Endothelial cell (in vitro differentiated cells): ENCODE measurements around the gene CBR3. TPM values are rescaled to one million over a fixed set of nuclear protein-coding genes. Genes with fewer than 3 reads are reported as not detected.
"Not testable (repeated sequence)": the region's sequence is repeated elsewhere in the genome, so short reads cannot be mapped to it uniquely, and the experiment has no call there.

Source experiments
- DNase-seq: peaks from one replicate; pipeline ENCODE4 v3.0.0; 2021; ENCODE audit warnings: low spot score
- H3K27ac Mint-ChIP-seq: one replicate; pipeline ENCODE4 v1.8.0; 2021; ENCODE audit warnings: mixed read lengths, inconsistent platforms; ENCODE audit not compliant: unreplicated experiment
- H3K27me3 Mint-ChIP-seq: one replicate; pipeline ENCODE4 v1.8.0; 2021; ENCODE audit warnings: mild to moderate bottlenecking, moderate library complexity, mixed read lengths, inconsistent platforms; ENCODE audit not compliant: unreplicated experiment
- H3K36me3 Mint-ChIP-seq: one replicate; pipeline ENCODE4 v1.8.0; 2021; ENCODE audit warnings: mild to moderate bottlenecking, low read depth, mixed read lengths, inconsistent platforms; ENCODE audit not compliant: unreplicated experiment
- H3K4me1 Mint-ChIP-seq: one replicate; pipeline ENCODE4 v1.8.0; 2021; ENCODE audit warnings: mild to moderate bottlenecking, mixed read lengths, inconsistent platforms; ENCODE audit not compliant: unreplicated experiment
- H3K4me3 Mint-ChIP-seq: one replicate; pipeline ENCODE4 v1.8.0; 2021; ENCODE audit warnings: mild to moderate bottlenecking, mixed read lengths, inconsistent platforms; ENCODE audit not compliant: unreplicated experiment
- H3K9me3 Mint-ChIP-seq: one replicate; pipeline ENCODE4 v1.8.0; 2021; ENCODE audit warnings: mixed read lengths, inconsistent platforms; ENCODE audit not compliant: unreplicated experiment
- CTCF ChIP-seq: fragments of 200-600 bp; sonication (generic); IDR thresholded peaks from one replicate; pipeline ENCODE4 v1.5.0; 2021; ENCODE audit warnings: antibody characterized with exemption; ENCODE audit not compliant: unreplicated experiment
- total RNA-seq: library from RNA; stranded (reverse); fragmentation: NEBNext Ultra II Directional; extraction: Animal tissue kit (Norgen Biotek cat#: 25700); gene quantifications from one replicate; pipeline ENCODE4 v1.2.1, GENCODE V29; 2021; ENCODE audit not compliant: unreplicated experiment

The CBR3 gene
- total RNA-seq, 1 donor from 2014 or later: 0.38 TPM

GRCh38 chr21:36126621-36127110 is 8.2 kb upstream of the CBR3 start:
- Mint-ChIP-seq H3K9me3 (no peaks in the 10 kb centered on the region), H3K27me3 (peaks cover 2% of the 10 kb centered on the region), H3K4me1 (peaks cover 7% of the 10 kb centered on the region), H3K27ac (no peak overlapping the region), H3K4me3 (no peak overlapping the region), H3K36me3 (no peaks in the 10 kb centered on the region)
- DNase-seq: no peak
- TF ChIP-seq CTCF: no peak

DNA sequence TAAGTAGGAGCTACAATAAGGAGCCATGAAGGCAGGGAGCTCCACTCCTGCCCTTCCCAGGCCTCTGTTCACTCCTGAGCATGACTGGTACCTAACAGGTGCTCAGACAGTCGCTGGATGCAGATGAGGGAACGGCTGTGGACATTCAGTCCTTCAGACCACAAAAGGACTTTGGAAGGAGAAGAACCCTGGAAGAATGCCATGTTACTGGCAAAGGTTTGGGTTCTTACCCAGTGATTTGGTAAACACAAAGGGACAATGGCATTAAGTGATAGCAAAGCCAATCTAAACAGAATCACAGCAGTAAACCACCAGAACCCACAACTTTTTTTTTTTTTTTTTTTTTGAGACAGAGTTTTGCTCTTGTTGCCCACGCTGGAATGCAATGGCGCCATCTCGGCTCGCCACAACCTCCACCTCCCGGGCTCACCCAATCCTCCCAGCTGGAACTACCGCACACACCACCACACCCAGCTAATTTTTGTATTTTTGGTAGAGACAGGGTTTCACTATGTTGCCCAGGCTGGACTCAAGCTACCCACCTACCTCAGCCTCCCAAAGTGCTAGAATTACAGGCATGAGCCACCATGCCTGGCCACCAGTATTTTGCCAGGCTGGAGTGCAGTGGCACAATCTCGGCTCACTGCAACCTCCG is 7.5 kb upstream of the CBR3 start:
- Mint-ChIP-seq H3K4me3 (no peak overlapping the region), H3K36me3 (no peaks in the 10 kb centered on the region), H3K27me3 (peaks cover 2% of the 10 kb centered on the region), H3K4me1 (peaks cover 7% of the 10 kb centered on the region), H3K9me3 (no peaks in the 10 kb centered on the region), H3K27ac (no peak overlapping the region)
- no peak for TF ChIP-seq CTCF
- no peak for DNase-seq

GRCh38 chr21:36127977-36128376 is 6.9 kb upstream of the CBR3 start:
- H3K9me3 Mint-ChIP-seq: no peaks in the 10 kb centered on the region
- H3K4me1 Mint-ChIP-seq: peaks cover 7% of the 10 kb centered on the region
- no peaks in the 10 kb centered on the region for H3K36me3 Mint-ChIP-seq
- TF ChIP-seq CTCF: no peak
- DNase-seq: no peak
- H3K4me3 Mint-ChIP-seq: no peak overlapping the region
- no peak overlapping the region for H3K27ac Mint-ChIP-seq
- H3K27me3 Mint-ChIP-seq: peaks cover 2% of the 10 kb centered on the region

GRCh38 chr21:36129219-36129618 is 5.7 kb upstream of the CBR3 start:
- peaks cover 5% of the 10 kb centered on the region for H3K27me3 Mint-ChIP-seq
- DNase-seq: no peak
- peaks cover 7% of the 10 kb centered on the region for H3K4me1 Mint-ChIP-seq
- peak overlapping the region; percentile 57 for H3K4me3 Mint-ChIP-seq
- no peak for TF ChIP-seq CTCF
- H3K9me3 Mint-ChIP-seq: no peaks in the 10 kb centered on the region
- peak overlapping the region; percentile 8 for H3K27ac Mint-ChIP-seq
- no peaks in the 10 kb centered on the region for H3K36me3 Mint-ChIP-seq

DNA sequence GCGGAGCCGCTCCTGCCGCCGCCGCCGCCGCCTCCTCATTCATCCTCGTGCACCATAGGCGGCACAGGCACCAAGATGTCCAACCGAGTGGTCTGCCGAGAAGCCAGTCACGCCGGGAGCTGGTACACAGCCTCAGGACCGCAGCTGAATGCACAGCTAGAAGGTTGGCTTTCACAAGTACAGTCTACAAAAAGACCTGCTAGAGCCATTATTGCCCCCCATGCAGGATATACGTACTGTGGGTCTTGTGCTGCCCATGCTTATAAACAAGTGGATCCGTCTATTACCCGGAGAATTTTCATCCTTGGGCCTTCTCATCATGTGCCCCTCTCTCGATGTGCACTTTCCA is 4.5 kb upstream of the CBR3 start:
- not testable (repeated sequence) for H3K9me3 Mint-ChIP-seq, H3K4me1 Mint-ChIP-seq, H3K27ac Mint-ChIP-seq, H3K27me3 Mint-ChIP-seq, H3K36me3 Mint-ChIP-seq, DNase-seq
- H3K4me3 Mint-ChIP-seq: peak overlapping the region; percentile 85

- not testable (repeated sequence) for H3K9me3 Mint-ChIP-seq, H3K36me3 Mint-ChIP-seq, H3K27ac Mint-ChIP-seq, H3K4me3 Mint-ChIP-seq, H3K4me1 Mint-ChIP-seq, H3K27me3 Mint-ChIP-seq, DNase-seq
Measured at GRCh38 chr21:36130839-36131238, 4.0 kb upstream of the CBR3 start.
